Coronary artery (tissue), 2 donors: ENCODE data around the gene CAB39L.

Source experiments
- DNase-seq: peaks from one replicate; pipeline ENCODE4 v3.0.0-alpha.2; 2017; ENCODE audit warnings: low spot score
- H3K27ac ChIP-seq, 2 donors: fragments of 200-600 bp; sonication (generic); one replicate each; pipeline ENCODE4 v1.5.1; 2016 to 2019
- H3K4me3 ChIP-seq: fragments of 200-600 bp; sonication (generic); 2 replicates; pipeline ENCODE4 v1.5.1; 2016; ENCODE audit warnings: mild to moderate bottlenecking, moderate library complexity
- CTCF ChIP-seq: fragments of 200-600 bp; sonication (generic); IDR thresholded peaks from one replicate; pipeline ENCODE4 v1.5.1; 2019; ENCODE audit warnings: antibody characterized with exemption

The CAB39L gene

DNA sequence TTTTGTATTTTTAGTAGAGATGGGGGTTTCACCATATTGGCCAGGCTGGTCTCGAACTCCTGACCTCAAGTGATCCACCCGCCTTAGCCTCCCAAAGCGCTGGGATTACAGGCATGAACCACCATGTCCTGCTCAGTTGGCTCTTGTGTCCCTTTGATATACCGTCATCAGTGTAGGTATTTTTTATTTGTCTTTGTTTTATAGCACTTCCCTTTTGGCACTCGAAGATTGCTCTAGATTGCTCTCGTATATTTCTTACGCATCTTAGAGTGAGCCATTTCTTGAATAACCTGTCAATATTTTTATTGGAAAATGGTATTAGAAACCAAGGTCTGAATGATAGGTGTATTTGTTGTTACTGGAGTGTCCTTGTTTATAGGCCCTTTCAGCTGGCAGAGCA, 9.6 kb upstream of the CAB39L start:
- TF ChIP-seq CTCF, result no peak
- no peak for DNase-seq
- Histone ChIP-seq H3K27ac (no peak overlapping the region), H3K4me3 (no peak overlapping the region)

- H3K4me3 ChIP-seq, result no peak overlapping the region
- DNase-seq, result no peak
- H3K27ac ChIP-seq, result no peak overlapping the region
- TF ChIP-seq CTCF, result no peak
Observed at GRCh38 chr13:49452725-49453457, 9.0 kb upstream of the CAB39L start.

GRCh38 chr13:49450105-49450819, 6.4 kb upstream of the CAB39L start:
- TF ChIP-seq CTCF, result no peak
- DNase-seq, result no peak
- Histone ChIP-seq H3K27ac (no peak overlapping the region), H3K4me3 (no peak overlapping the region)

DNA sequence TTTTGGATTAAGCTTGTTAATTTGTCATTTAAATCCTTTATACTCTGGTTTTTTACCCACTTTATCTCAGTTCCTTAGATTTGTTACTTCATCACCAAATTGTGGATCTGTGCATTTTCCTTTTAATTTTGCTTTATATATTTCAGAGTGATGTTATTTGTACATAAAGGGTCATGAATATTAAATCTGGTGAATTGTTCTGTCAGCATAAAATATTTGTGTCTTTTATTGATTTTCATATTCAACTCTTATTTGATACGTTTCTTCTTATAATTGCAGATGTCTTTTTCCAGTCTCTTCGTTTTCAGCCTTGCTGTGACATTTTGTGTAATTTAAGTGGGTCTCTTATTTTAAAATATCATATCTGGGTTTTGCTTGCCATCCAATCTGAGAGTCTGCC, 4.9 kb upstream of the CAB39L start:
- H3K27ac ChIP-seq, result no peak overlapping the region
- DNase-seq, result no peak
- no peak overlapping the region for H3K4me3 ChIP-seq
- no peak for TF ChIP-seq CTCF

DNA sequence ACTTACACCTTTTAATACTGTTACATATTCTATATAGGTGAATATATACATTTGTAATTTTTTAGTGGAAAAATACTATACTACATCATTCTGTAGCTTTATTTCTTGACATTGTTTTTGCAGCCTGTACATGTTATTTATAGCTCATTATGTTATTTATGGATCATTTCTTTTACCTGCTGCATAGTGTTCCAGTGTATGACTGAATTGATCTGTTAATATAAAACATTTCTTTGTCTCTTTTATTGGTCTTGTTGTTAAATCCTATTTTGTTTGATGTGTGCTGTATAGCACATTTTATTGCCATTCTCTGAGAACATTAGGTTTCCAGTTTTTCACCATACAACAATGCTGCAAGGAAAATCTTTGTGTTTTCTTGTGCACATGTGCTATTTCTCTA, 2.6 kb upstream of the CAB39L start:
- Histone ChIP-seq H3K4me3 (no peak overlapping the region), H3K27ac (no peak overlapping the region)
- TF ChIP-seq CTCF, result no peak
- no peak for DNase-seq

GRCh38 chr13:49444524-49445395, 896 bp upstream of the CAB39L start:
- no peak for TF ChIP-seq CTCF
- peak overlapping the region; percentile 88 for H3K27ac ChIP-seq
- no peak for DNase-seq

More at GRCh38 chr13:49444524-49445395, 896 bp upstream of the CAB39L start:
- H3K4me3 ChIP-seq, result peak overlapping the region; percentile 91
